ENCODE results near the gene MGAT4B. TPM values are rescaled to one million over a fixed set of nuclear protein-coding genes. Genes with fewer than 3 reads are reported as not detected.

MGAT4B gene
- polyA plus RNA-seq, 12 donors: 61.1 to 79.4 (median 67.0) TPM; not detected in 1

GRCh38 chr5:179774442-179774841 lies 32.2 kb downstream of the MGAT4B start:
- no peak for DNase-seq

- no peak for DNase-seq
These were observed 33.0 kb downstream of the MGAT4B start for GRCh38 chr5:179773686-179774040.

- DNase-seq: no peak
These were observed 34.3 kb downstream of the MGAT4B start for GRCh38 chr5:179772351-179772750.

- DNase-seq: no peak
These were observed 35.3 kb downstream of the MGAT4B start for GRCh38 chr5:179771311-179771895.

- no peak for DNase-seq
These were observed 36.9 kb downstream of the MGAT4B start for GRCh38 chr5:179769796-179770195.

- no peak for DNase-seq
These were observed 37.4 kb downstream of the MGAT4B start for GRCh38 chr5:179769271-179769670.

GRCh38 chr5:179768326-179769085 lies 38.2 kb downstream of the MGAT4B start:
- no peak for DNase-seq

- no peak for DNase-seq
These were observed 39.1 kb downstream of the MGAT4B start for GRCh38 chr5:179767496-179768100.

- DNase-seq: no peak
These were observed 39.8 kb downstream of the MGAT4B start for GRCh38 chr5:179766726-179767455.

- DNase-seq: no peak
These were observed 40.5 kb downstream of the MGAT4B start for GRCh38 chr5:179766021-179766725.

GRCh38 chr5:179765400-179765799 lies 41.3 kb downstream of the MGAT4B start:
- DNase-seq: no peak

- no peak for DNase-seq
These were observed 42.6 kb downstream of the MGAT4B start for GRCh38 chr5:179764056-179764455.

- peak; percentile 59 for DNase-seq
These were observed 43.3 kb downstream of the MGAT4B start for GRCh38 chr5:179763215-179763945.

- no peak for DNase-seq
These were observed 43.9 kb downstream of the MGAT4B start for GRCh38 chr5:179762781-179763176.

GRCh38 chr5:179762079-179762780 lies 44.4 kb downstream of the MGAT4B start:
- no peak for DNase-seq

GRCh38 chr5:179759581-179760551 lies 46.8 kb downstream of the MGAT4B start:
- DNase-seq: no peak

GRCh38 chr5:179758955-179759354 lies 47.7 kb downstream of the MGAT4B start:
- no peak for DNase-seq

- DNase-seq: no peak
These were observed 51.6 kb downstream of the MGAT4B start for GRCh38 chr5:179755022-179755421.

GRCh38 chr5:179753971-179754370 lies 52.7 kb downstream of the MGAT4B start:
- no peak for DNase-seq
